HG03025 (cell line): ENCODE results near the gene PPP1R37.
"Not testable (repeated sequence)": the region's sequence is repeated elsewhere in the genome, so short reads cannot be mapped to it uniquely, and the experiment has no call there.

Experiments used
- ATAC-seq: cut with Tn5 transposase; IDR thresholded peaks from one replicate; pipeline ENCODE4 v1.9.1; 2021; ENCODE audit warnings: mild to moderate bottlenecking, moderate library complexity; ENCODE audit not compliant: unreplicated experiment, low FRiP score

The PPP1R37 gene

GRCh38 chr19:45094137-45094536 lies 1.2 kb downstream of the PPP1R37 start:
- ATAC-seq: no peak

- ATAC-seq: no peak
Measured at GRCh38 chr19:45094707-45095106, 1.7 kb downstream of the PPP1R37 start.

- ATAC-seq: no peak
Measured at GRCh38 chr19:45095496-45096413, 2.8 kb downstream of the PPP1R37 start.

- no peak for ATAC-seq
Measured at GRCh38 chr19:45096700-45097099, 3.7 kb downstream of the PPP1R37 start.

- no peak for ATAC-seq
Measured at GRCh38 chr19:45097450-45097775, 4.4 kb downstream of the PPP1R37 start.

DNA sequence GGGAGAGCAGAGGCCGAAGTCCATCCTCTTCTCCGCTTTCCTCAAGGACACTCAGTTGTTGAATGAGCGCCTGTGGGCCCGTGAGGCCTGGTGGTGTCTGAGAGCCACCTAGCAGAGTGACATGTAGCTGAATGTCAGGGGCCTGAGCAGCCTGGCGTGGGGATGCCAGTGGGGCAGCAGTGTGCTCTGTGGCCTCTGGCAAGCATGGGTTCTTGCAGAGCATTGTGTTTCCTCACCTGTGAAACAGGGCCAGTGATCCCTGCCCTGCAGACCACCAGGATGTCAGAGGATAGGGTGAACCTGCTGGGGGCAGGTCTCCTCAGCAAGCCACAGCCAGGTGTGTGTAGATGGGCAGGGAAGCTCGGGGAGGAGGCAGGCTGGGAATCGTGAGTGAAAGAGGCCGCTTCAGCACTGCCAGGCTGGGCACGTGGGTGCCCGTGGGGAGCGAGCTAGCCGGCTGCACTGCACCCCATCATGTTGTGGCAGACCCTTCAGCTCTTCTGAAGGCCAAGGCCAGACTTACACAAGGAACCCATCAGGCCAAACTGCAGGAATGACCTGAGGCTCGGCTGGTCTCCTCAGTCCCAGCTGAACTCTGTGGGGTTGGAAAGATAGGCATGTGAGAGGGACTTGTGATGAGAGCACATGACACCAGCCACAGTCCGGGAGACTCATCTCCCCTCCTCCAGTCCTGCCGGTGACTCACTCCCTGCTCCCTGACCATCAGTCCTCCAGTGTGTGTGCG lies 5.0 kb downstream of the PPP1R37 start:
- no peak for ATAC-seq

- no peak for ATAC-seq
Measured at GRCh38 chr19:45098521-45099466, 5.8 kb downstream of the PPP1R37 start.

- no peak for ATAC-seq
Measured at GRCh38 chr19:45099467-45100191, 6.7 kb downstream of the PPP1R37 start.

DNA sequence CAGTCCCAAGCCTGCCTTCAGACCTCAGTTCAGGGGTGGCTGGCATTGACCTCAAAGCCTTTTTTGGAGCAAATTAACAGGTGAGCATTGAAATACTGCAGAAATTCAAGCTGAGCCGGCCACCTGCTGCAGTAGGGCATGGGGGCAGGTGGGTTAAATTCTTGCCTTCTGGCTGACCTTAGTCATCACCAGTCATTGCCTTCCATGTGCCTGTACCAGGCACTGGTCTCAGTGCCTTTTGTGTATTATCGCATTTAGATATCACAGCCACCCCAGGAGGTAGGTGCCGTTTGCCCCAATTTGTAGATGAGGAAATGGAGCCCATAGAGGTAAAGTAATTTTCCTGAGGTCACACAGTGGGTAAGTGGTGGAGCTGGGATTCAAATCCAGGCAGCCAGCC lies 7.2 kb downstream of the PPP1R37 start:
- ATAC-seq: no peak

DNA sequence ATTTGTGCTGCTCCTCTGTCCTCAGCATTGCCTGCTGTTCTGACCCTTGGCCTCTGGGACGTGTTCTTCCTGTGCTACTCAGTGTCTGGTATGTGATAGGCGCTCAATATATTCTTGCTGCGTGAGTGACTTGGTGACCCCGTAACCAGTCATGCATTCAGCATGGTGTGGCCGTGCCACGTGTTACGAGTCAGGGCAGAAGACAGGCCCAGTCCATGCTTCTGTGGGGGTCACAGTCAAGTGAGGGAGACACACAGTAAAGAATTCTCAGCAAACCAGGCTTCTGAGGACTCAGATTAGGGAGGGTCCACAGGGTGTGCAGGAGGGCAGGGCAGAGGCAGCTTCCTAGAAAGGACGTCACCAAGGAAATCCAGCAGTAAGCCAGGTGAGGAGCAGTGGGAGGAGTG lies 7.9 kb downstream of the PPP1R37 start:
- ATAC-seq: no peak

DNA sequence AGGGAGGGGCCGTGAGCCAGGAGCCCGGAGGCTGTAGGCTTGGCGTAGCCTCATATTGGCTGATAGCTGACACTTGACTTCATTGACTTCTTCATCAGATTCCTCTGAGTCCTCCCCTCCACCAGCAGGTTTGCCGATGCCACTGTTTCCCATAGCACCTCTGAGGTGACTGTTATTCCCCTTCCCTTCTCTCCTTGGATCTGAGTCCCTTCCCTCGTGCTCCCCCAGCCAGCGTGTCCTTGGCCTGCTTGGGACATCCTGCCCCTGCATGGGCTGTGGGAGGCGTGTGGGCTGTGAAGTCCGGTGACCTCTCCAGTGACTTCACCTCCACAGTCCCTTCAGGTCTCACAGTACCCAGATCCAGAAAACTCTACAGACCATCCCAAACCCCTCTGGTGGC lies 8.8 kb downstream of the PPP1R37 start:
- no peak for ATAC-seq

GRCh38 chr19:45102481-45102880 lies 9.5 kb downstream of the PPP1R37 start:
- ATAC-seq: no peak

DNA sequence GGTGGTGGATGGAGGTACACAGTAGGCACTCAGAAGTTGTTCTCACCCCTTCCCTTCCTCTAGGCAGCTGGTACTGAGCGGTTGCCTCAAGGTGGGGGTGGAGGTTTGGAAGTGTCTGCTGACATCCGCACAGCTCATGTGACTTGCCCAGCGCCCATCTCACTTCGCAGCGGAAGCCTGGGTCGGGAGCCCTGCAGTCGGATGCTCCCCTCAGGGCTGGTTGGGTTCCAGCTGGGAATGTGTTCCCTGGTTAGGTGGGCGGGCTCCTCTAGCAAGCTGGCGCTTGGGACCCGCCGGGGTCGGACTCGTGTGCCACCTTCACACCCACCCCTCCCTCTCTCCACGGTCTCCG lies 10.2 kb downstream of the PPP1R37 start:
- ATAC-seq: no peak

DNA sequence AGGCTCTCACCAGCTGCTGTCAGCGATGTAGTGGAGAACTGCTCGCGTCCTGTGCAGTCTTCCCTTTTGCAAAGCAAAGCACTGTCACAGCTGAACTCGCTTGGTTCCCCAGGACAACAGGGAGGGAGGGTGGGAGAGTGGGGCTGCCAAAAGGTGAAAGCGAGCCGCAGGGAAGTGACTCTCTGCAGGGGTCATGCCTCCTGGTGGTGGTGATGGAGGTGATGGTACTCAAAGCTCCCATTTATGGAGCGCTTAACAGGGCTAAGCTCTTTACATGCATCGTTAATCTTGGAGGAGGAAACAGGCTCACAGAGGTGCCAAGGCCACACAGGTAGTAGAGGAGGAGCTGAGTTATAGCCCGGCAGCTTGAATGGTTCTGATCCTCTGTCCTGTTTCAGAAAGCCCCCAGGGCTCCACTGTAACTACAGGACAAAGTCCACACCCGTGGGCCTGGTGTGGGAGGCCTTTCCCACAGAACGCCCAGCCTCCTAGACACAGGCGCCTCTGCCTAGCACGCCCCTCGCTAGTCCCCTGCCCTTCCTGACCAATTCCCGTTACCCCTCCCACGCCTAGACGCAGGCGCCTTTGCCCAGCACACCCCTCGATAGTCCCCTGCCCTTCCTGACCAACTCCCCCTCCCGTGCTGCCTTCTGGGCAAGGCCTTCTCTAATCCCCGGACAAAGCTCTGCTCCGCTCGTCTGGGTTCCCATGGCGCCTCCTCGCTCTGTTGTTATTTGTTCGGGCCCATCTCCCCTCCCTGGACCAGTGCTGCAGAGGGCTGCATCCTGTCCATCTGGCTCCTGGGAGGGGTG lies 10.7 kb downstream of the PPP1R37 start:
- no peak for ATAC-seq

DNA sequence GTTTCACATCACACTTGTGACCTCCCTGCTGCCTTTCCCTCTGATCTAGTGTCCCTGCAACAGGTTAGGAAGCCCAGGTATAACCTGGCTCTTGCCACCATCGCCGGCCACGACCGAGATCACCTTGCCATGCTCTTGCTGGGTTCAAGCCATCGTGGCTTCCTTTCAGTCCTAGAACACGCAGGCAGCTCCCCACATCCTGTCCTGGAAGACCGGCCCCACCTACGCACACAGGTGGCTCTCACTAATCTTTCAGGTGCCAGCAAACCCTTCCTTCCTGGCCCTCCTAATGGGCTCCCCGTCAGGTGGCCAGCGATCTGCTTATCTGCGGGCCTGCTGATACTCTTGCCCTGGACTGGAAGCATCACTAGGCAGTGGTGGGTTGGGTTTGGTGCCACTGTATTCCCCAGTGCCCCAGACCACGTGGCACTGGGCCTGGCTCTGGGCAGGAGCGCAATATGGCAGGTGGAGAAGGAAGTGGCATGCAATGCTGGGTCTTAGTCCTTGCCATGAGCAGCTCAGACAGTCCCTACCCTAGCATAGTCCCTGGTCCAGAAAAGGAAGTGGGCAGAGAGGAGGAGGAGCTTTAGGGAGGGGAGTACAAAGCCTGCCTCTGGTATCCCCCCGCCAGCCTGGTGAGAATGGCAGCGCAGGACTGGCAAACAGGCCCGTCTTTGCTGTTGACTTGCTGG lies 11.8 kb downstream of the PPP1R37 start:
- ATAC-seq: no peak

DNA sequence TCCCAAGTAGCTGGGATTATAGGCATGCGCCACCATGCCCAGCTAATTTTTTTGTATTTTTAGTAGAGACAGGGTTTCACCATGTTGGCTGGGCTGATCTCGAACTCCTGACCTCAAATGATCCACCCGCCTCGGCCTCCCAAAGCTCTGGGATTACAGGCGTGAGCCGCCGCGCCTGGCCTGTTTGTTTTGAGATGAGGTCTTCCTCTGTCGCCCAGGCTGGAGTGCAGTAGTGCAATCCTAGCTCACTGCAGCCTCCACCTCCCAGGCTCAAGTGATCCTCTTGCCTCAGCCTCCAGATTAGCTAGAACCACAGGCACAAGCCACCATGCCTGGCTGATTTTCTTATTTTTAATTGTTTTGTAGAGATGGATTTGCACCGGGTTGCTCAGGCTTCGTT lies 13.4 kb downstream of the PPP1R37 start:
- ATAC-seq: not testable (repeated sequence)

DNA sequence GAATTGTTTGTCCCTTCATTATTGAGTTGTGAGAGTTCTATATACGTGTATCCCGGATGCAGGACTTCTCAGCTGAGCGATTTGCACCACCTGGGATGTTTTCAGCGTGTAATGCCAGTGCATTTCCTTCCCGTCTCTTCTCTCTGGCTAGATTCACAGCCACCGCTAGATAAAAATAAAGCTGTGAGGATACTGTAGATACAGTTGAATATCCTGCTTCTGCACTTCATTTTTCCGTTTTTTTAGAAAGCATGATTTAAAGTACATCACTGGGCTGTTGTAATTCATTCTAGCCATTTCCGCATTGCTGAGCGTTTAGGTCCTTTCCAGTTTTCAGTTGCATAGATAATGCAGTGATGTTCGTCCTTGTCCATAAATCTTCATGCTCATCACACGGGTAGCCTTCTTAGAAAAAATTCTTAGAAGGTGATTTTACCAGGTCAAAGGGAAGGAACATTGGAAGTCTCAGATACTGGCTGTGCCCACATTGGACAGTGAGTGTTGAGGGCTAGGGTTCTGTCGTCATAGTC lies 14.7 kb downstream of the PPP1R37 start:
- no peak for ATAC-seq

- ATAC-seq: no peak
Measured at GRCh38 chr19:45110851-45111266, 17.9 kb downstream of the PPP1R37 start.
